Lower leg skin (tissue), 4 donors: ENCODE measurements around the gene ORAI1. TPM values are rescaled to one million over a fixed set of nuclear protein-coding genes. Genes with fewer than 3 reads are reported as not detected.

Experiments used
- DNase-seq, 2 donors: peaks; one replicate each; pipeline ENCODE4 v3.0.0-alpha.2; 2019; ENCODE audit warnings: low spot score in 2 of 2
- H3K4me3 ChIP-seq: fragments of 200-600 bp; sonication (generic); 2 replicates; pipeline ENCODE4 v1.5.1; 2017; ENCODE audit warnings: mild to moderate bottlenecking, low read depth; ENCODE audit not compliant: poor library complexity, severe bottlenecking
- POLR2A ChIP-seq, 2 donors: fragments of 450-650 bp; IDR thresholded peaks; one replicate each; pipeline ENCODE4 v1.6.1; 2016 to 2017; ENCODE audit warnings: antibody characterized with exemption in 2 of 2, mild to moderate bottlenecking in 1 of 2, moderate library complexity in 1 of 2
- WGBS, 2 donors: methylation state at CpG; one replicate each; pipeline ENCODE4 v1.1.5; 2018; 5-methylcytosine and 5-hydroxymethylcytosine counted together
- intact Hi-C: fragments of 100-400 bp; cut with DNase I; formaldehyde crosslinking; loops from one replicate; pipeline ENCODE4 v1.15.0; 2023; ENCODE audit warnings: low total_unique reads
- total RNA-seq, 4 donors: library from RNA; depleted of rRNA; stranded (reverse); fragments of >200 nt; gene quantifications; one replicate each; pipeline ENCODE4 v1.1.0, GENCODE V29; 2016
- TF ChIP-seq, protein P1 (sequence below), 3 donors: fragments of 450-650 bp; IDR thresholded peaks; one replicate each; pipeline ENCODE4 v1.5.1; 2016; ENCODE audit warnings: antibody characterized with exemption in 3 of 3, mild to moderate bottlenecking in 3 of 3, moderate library complexity in 2 of 3

The ORAI1 gene
- total RNA-seq, 4 donors from 2014 or later = 65.1 to 77.7 (median 69.6) TPM

DNA sequence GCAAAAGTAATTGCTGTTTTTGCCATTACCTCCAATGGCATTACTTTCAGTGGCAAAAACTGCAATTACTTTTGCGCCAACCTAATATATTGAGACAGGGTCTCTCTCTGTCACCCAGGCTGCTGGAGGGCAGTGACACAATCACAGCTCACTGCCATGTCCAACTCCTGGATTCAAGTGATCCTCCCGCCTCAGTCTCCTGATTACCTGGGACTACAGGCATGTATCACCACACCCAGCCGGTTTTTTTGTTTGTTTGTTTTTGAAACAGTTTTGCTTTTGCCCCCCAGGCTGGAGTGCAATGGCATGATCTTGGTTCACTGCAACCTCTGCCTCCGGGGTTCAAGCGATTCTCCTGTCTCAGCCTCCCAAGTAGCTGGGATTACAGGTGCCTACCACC lies 29.8 kb upstream of the ORAI1 start:
- TF ChIP-seq POLR2A (IDR thresholded peaks at IDR 0.05) = no peak
- TF ChIP-seq, protein P1, sequence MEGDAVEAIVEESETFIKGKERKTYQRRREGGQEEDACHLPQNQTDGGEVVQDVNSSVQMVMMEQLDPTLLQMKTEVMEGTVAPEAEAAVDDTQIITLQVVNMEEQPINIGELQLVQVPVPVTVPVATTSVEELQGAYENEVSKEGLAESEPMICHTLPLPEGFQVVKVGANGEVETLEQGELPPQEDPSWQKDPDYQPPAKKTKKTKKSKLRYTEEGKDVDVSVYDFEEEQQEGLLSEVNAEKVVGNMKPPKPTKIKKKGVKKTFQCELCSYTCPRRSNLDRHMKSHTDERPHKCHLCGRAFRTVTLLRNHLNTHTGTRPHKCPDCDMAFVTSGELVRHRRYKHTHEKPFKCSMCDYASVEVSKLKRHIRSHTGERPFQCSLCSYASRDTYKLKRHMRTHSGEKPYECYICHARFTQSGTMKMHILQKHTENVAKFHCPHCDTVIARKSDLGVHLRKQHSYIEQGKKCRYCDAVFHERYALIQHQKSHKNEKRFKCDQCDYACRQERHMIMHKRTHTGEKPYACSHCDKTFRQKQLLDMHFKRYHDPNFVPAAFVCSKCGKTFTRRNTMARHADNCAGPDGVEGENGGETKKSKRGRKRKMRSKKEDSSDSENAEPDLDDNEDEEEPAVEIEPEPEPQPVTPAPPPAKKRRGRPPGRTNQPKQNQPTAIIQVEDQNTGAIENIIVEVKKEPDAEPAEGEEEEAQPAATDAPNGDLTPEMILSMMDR (IDR thresholded peaks at IDR 0.05) = no peak
- intact Hi-C loops = no loop called here
- no peak overlapping the region for H3K4me3 ChIP-seq
- WGBS, 2 donors = 95 to 96% methylated on average over 5 of the region's 5 CpGs
- no peak for DNase-seq

DNA sequence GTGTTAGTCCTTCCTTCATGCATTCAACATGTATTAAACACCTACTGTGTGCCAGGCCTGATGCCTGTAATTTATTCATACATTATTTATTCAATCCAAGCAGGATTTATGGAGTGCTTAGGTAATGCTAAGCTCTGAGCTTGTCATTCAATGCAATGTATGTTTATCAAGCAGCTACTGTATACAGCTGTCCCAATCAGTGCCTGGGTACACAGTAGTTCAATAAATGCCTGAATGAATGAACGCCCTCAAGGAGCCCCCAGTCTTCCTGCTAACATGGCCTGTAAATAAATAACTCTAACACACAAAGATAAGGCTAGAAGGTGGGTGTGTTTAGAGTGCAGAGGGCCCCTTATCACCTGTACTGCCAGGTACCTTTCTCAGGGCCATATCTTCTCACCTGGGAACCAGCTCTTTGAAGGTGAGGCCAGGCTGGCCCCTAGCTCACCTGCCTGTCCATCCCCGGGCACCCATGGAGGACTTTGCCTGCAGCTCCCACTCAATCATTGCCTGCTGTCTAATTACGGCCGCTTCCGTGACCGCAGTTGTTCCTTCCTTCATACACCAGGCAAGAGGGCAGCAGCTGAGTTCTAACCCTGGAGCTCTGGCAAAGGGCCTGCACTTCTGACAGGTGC lies 25.5 kb upstream of the ORAI1 start:
- intact Hi-C loops = no loop called here
- no peak overlapping the region for H3K4me3 ChIP-seq
- DNase-seq = no peak
- WGBS, 2 donors = 91% methylated on average over 6 of the region's 6 CpGs
- TF ChIP-seq POLR2A (IDR thresholded peaks at IDR 0.05) = no peak
- TF ChIP-seq, protein P1 (IDR thresholded peaks at IDR 0.05) = no peak

DNA sequence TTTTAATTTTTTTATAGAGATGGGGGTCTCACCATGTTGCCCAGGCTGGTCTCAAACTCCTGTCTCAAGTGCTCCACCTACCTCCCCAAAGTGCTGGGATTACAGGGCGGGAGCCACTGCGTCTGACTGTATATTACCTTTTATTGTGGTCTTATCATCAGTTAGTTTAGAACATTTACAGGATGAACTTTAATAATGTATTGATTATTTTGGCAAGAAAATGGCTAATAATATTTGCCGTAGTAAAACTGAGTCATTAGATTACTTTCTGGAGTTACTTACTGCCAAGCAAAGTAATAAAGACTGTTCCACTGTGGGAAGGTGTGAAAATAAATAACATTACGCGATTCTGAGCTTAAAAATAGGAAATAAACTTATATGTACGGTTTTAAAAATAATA lies 23.6 kb upstream of the ORAI1 start:
- TF ChIP-seq POLR2A (IDR thresholded peaks at IDR 0.05) = no peak
- TF ChIP-seq, protein P1 (IDR thresholded peaks at IDR 0.05) = no peak
- intact Hi-C loops = no loop called here
- no peak for DNase-seq
- 89 to 92% methylated on average over 6 of the region's 6 CpGs for WGBS, 2 donors
- H3K4me3 ChIP-seq = no peak overlapping the region

DNA sequence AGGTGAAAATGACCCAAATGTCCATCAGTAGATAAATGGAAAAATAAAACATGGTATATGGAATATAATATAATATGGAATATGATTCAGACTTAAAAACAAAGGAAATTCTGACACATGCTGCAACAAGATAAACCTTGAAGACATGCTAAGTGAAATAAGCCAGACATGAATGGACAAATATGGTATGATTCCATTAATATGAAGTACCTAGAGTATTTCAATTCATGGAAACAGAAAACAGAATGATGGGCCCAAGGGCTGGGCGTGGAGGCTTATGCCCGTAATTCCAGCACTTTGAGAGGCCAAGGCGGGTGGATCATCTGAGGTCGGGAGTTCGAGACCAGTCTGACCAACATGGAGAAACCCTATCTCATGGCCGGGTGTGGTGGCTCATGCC lies 22.7 kb upstream of the ORAI1 start:
- DNase-seq = no peak
- intact Hi-C loops = no loop called here
- 68 to 71% methylated on average over 6 of the region's 6 CpGs for WGBS, 2 donors
- TF ChIP-seq, protein P1 (IDR thresholded peaks at IDR 0.05) = no peak
- TF ChIP-seq POLR2A (IDR thresholded peaks at IDR 0.05) = no peak
- H3K4me3 ChIP-seq = no peak overlapping the region

DNA sequence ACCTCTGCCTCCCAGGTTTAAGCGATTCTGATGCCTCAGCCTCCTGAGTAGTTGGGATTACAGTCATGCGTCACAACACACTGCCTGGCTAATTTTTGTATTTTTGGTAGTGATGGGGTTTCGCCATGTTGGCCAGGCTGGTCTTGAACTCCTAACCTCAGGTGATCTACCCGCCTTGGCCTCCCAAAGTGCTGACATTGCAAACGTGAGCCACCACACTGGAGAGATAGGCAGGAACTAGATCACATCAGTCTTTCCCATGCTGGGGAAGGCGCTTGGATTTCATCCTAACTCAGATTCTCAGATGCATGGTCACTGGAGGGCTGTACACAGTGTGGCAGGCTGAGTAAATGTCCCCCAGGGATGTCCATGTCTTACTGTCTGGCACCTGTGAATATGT lies 18.0 kb upstream of the ORAI1 start:
- WGBS, 2 donors = 88 to 91% methylated on average over 6 of the region's 6 CpGs
- TF ChIP-seq, protein P1 (IDR thresholded peaks at IDR 0.05) = no peak
- no peak for TF ChIP-seq POLR2A (IDR thresholded peaks at IDR 0.05)

More for the DNA sequence above, 18.0 kb upstream of the ORAI1 start:
- intact Hi-C loops = no loop called here
- no peak for DNase-seq
- H3K4me3 ChIP-seq = no peak overlapping the region
